H9 (cell line): ENCODE results near the gene MICALL1. TPM values are rescaled to one million over a fixed set of nuclear protein-coding genes. Genes with fewer than 3 reads are reported as not detected.

Source experiments
- DNase-seq: peaks from one replicate; pipeline ENCODE4 v3.0.0-alpha.2; 2017
- H2AFZ ChIP-seq: one replicate; pipeline ENCODE4 v1.6.1; 2013; ENCODE audit warnings: mild to moderate bottlenecking, low read length, control low read depth, moderate library complexity
- H2AK5ac ChIP-seq: 2 replicates; pipeline ENCODE4 v1.6.1; 2013; ENCODE audit warnings: low read length, control low read depth, mixed read lengths; ENCODE audit not compliant: insufficient read length
- H2BK120ac ChIP-seq: one replicate; pipeline ENCODE4 v1.6.1; 2013; ENCODE audit warnings: low read depth, mild to moderate bottlenecking, low read length, control low read depth, inconsistent platforms; ENCODE audit not compliant: poor library complexity, severe bottlenecking
- H2BK12ac ChIP-seq: 2 replicates; pipeline ENCODE4 v1.6.1; 2013; ENCODE audit warnings: low read length, control low read depth, mixed read lengths, low read depth; ENCODE audit not compliant: insufficient read length
- H2BK15ac ChIP-seq: 2 replicates; pipeline ENCODE4 v1.6.1; 2013; ENCODE audit warnings: low read depth, low read length, control low read depth
- H2BK20ac ChIP-seq: one replicate; pipeline ENCODE4 v1.6.1; 2013; ENCODE audit warnings: low read depth, mild to moderate bottlenecking, low read length, control low read depth, inconsistent platforms; ENCODE audit not compliant: poor library complexity, severe bottlenecking
- H2BK5ac ChIP-seq: 2 replicates; pipeline ENCODE4 v1.6.1; 2013; ENCODE audit warnings: low read length, control low read depth, mixed read lengths; ENCODE audit not compliant: insufficient read length
- H3K14ac ChIP-seq: 2 replicates; pipeline ENCODE4 v1.6.1; 2013; ENCODE audit warnings: low read length, control low read depth; ENCODE audit not compliant: insufficient read depth
- H3K18ac ChIP-seq: 2 replicates; pipeline ENCODE4 v1.6.1; 2013; ENCODE audit warnings: low read depth, mild to moderate bottlenecking, mixed read lengths, low read length, control low read depth; ENCODE audit not compliant: insufficient read length
- H3K23ac ChIP-seq: 2 replicates; pipeline ENCODE4 v1.6.1; 2013; ENCODE audit warnings: low read length, control low read depth, mixed read lengths, low read depth; ENCODE audit not compliant: insufficient read length
- H3K23me2 ChIP-seq: 2 replicates; pipeline ENCODE4 v1.6.1; 2013; ENCODE audit warnings: low read depth, mild to moderate bottlenecking, mixed read lengths, low read length, control low read depth; ENCODE audit not compliant: insufficient read length, poor library complexity, severe bottlenecking
- H3K27ac ChIP-seq: 2 replicates; pipeline ENCODE4 v1.5.1; 2013; ENCODE audit warnings: low read length, control low read depth, mixed read lengths, low read depth; ENCODE audit not compliant: insufficient read length
- H3K27me3 ChIP-seq: 2 replicates; pipeline ENCODE4 v1.6.1; 2013; ENCODE audit warnings: low read length, control low read depth, inconsistent platforms; ENCODE audit not compliant: insufficient read depth
- H3K4ac ChIP-seq: 2 replicates; pipeline ENCODE4 v1.6.1; 2013; ENCODE audit warnings: low read depth, mild to moderate bottlenecking, control low read depth, inconsistent platforms, low read length, moderate library complexity
- H3K4me1 ChIP-seq: 2 replicates; pipeline ENCODE4 v1.6.1; 2013; ENCODE audit warnings: low read length, control low read depth, inconsistent platforms; ENCODE audit not compliant: insufficient read depth
- H3K4me2 ChIP-seq: 2 replicates; pipeline ENCODE4 v1.6.1; 2013; ENCODE audit warnings: low read length, control low read depth, mixed read lengths; ENCODE audit not compliant: insufficient read length, insufficient read depth
- H3K56ac ChIP-seq: 2 replicates; pipeline ENCODE4 v1.6.1; 2013; ENCODE audit warnings: low read depth, mild to moderate bottlenecking, mixed read lengths, low read length, control low read depth; ENCODE audit not compliant: insufficient read length
- H3K79me1 ChIP-seq: 2 replicates; pipeline ENCODE4 v1.6.1; 2013; ENCODE audit warnings: low read depth, mild to moderate bottlenecking, moderate library complexity, low read length, control low read depth, inconsistent platforms; ENCODE audit not compliant: insufficient read depth, poor library complexity, severe bottlenecking
- H3K79me2 ChIP-seq: 2 replicates; pipeline ENCODE4 v1.6.1; 2013; ENCODE audit warnings: low read length, control low read depth, inconsistent platforms; ENCODE audit not compliant: insufficient read depth
- H3K9ac ChIP-seq: 2 replicates; pipeline ENCODE4 v1.6.1; 2013; ENCODE audit warnings: low read length, control low read depth, mixed read lengths; ENCODE audit not compliant: insufficient read length; ENCODE audit errors: extremely low read depth
- H3K9me3 ChIP-seq: one replicate; pipeline ENCODE4 v1.6.1; 2013; ENCODE audit warnings: low read depth, low read length, inconsistent platforms; ENCODE audit not compliant: control insufficient read depth
- H3T11ph ChIP-seq: one replicate; pipeline ENCODE4 v1.6.1; 2013; ENCODE audit warnings: mild to moderate bottlenecking, low read length, control low read depth, inconsistent platforms
- H4K20me1 ChIP-seq: one replicate; pipeline ENCODE4 v1.6.1; 2013; ENCODE audit not compliant: control insufficient read depth, insufficient read length, insufficient read depth
- H4K5ac ChIP-seq: 2 replicates; pipeline ENCODE4 v1.6.1; 2013; ENCODE audit warnings: low read depth, mild to moderate bottlenecking, mixed read lengths, low read length, control low read depth; ENCODE audit not compliant: insufficient read length
- H4K8ac ChIP-seq: replicated peaks from 2 replicates; pipeline ENCODE4 v1.6.1; 2013; ENCODE audit warnings: low read length, control low read depth, mixed read lengths, low read depth; ENCODE audit not compliant: insufficient read length
- H4K91ac ChIP-seq: 2 replicates; pipeline ENCODE4 v1.6.1; 2013; ENCODE audit warnings: low read depth, mild to moderate bottlenecking, moderate library complexity, mixed read lengths, low read length, control low read depth; ENCODE audit not compliant: insufficient read length
- H3K27ac Mint-ChIP-seq, 3 experiments: 2 replicates in 2 of 3; 3 replicates in 1 of 3; pipeline ENCODE4 v1.8.0; 2020 to 2021; ENCODE audit warnings: mixed read lengths in 3 of 3, mild to moderate bottlenecking in 1 of 3, moderate library complexity in 1 of 3
- H3K27me3 Mint-ChIP-seq: 2 replicates; pipeline ENCODE4 v1.8.0; 2021; ENCODE audit warnings: low read depth, mild to moderate bottlenecking, moderate library complexity, mixed read lengths
- H3K36me3 Mint-ChIP-seq, 3 experiments: 2 replicates in 2 of 3; 3 replicates in 1 of 3; pipeline ENCODE4 v1.8.0; 2020 to 2021; ENCODE audit warnings: low read depth in 3 of 3, mixed read lengths in 3 of 3; ENCODE audit not compliant: insufficient read depth in 1 of 3
- H3K4me1 Mint-ChIP-seq, 2 experiments: 2 replicates each; pipeline ENCODE4 v1.8.0; 2020; ENCODE audit warnings: mixed read lengths in 2 of 2
- H3K4me3 Mint-ChIP-seq, 2 experiments: 2 replicates in 1 of 2; 3 replicates in 1 of 2; pipeline ENCODE4 v1.8.0; 2020 to 2021; ENCODE audit warnings: mild to moderate bottlenecking in 2 of 2, mixed read lengths in 2 of 2, moderate library complexity in 1 of 2
- H3K9me3 Mint-ChIP-seq, 2 experiments: 2 replicates in 1 of 2; 3 replicates in 1 of 2; pipeline ENCODE4 v1.8.0; 2020; ENCODE audit warnings: mild to moderate bottlenecking in 2 of 2, mixed read lengths in 2 of 2, moderate library complexity in 1 of 2
- CTCF ChIP-seq: fragments of 200-600 bp; sonication (generic); conservative IDR thresholded peaks from 3 replicates; pipeline ENCODE4 v1.8.0; 2021; ENCODE audit warnings: antibody characterized with exemption, mild to moderate bottlenecking
- WGBS: extraction: QIAGEN DNeasy Blood & Tissue Kit; methylation state at CpG from one replicate; pipeline ENCODE4 v1.1.7; 2013; ENCODE audit warnings: missing lambda C conversion rate, low lambda C conversion rate, mixed read lengths; ENCODE audit not compliant: insufficient read length; ENCODE audit errors: extremely low coverage; 5-methylcytosine and 5-hydroxymethylcytosine counted together
- total RNA-seq: library from RNA; stranded (reverse); gene quantifications from 2 replicates; pipeline ENCODE4 v1.2.1, GENCODE V29; 2021

Gene MICALL1
- total RNA-seq, 1 experiment from 2014 or later = 33.3 TPM

GRCh38 chr22:37932401-37932800, 26.3 kb downstream of the MICALL1 start:
- Histone ChIP-seq H4K20me1 (no peaks in the 10 kb centered on the region), H3K18ac (no peak overlapping the region), H3K27ac (no peak overlapping the region), H4K5ac (no peak overlapping the region), H3K9ac (no peak overlapping the region), H2BK120ac (no peak overlapping the region), H3K4me1 (no peaks in the 10 kb centered on the region), H4K8ac (no peak overlapping the region), H3K56ac (no peak overlapping the region), H3K79me2 (no peaks in the 10 kb centered on the region), H2BK5ac (no peak overlapping the region), H2BK12ac (no peak overlapping the region), H3K23ac (no peak overlapping the region), H3K14ac (no peak overlapping the region), H3K23me2 (no peaks in the 10 kb centered on the region), H3K79me1 (no peaks in the 10 kb centered on the region), H3T11ph (no peak overlapping the region), H3K4ac (no peak overlapping the region), H2BK15ac (no peak overlapping the region), H2AFZ (no peak overlapping the region), H2AK5ac (no peak overlapping the region), H3K9me3 (no peaks in the 10 kb centered on the region), H4K91ac (no peak overlapping the region), H2BK20ac (no peak overlapping the region), H3K4me2 (no peak overlapping the region), H3K27me3 (no peaks in the 10 kb centered on the region)
- Mint-ChIP-seq H3K4me1 (peaks cover 8 to 12% of the 10 kb centered on the region in 2 experiments), H3K27ac (no peak overlapping the region), H3K4me3 (no peak overlapping the region), H3K36me3 (peaks cover 0 to 57% (median 26%) of the 10 kb centered on the region in 3 experiments; a peak in 6 of 7 replicates), H3K9me3 (no peaks in the 10 kb centered on the region), H3K27me3 (no peaks in the 10 kb centered on the region)
- WGBS = no CpG with 5 or more reads among the region's 10 CpGs
- DNase-seq = no peak
- TF ChIP-seq CTCF = no peak
